Measurements from ENCODE around the gene HHIPL1. TPM values are rescaled to one million over a fixed set of nuclear protein-coding genes. Genes with fewer than 3 reads are reported as not detected.

The HHIPL1 gene
- polyA plus RNA-seq, 4 donors = 1.7 to 2.0 (median 1.8) TPM

GRCh38 chr14:99685151-99685591 is 40.2 kb downstream of the HHIPL1 start:
- no peak for DNase-seq (ENCODE audit: low read depth in 4 of 4, low spot score in 3 of 4)

DNA sequence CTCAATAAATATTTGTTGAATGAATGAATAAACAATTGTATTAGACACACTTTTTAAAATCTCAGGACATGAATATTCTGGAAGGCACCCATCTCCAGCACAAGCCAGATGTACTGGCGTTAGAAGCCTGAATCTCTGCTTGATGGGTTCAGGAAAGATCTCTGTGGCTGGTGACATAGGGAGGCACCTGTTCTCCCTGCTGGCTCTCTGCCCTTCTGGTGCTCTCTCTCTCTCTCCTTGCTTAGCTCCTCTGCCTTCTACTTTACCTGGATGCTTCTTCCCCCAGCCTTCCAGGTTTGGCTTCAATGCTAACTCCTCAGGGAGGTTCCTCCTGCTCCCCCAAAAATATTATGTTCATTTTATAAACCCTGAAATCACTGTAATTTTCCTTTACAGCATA is 40.7 kb downstream of the HHIPL1 start:
- no peak for DNase-seq (ENCODE audit: low read depth in 4 of 4, low spot score in 3 of 4)

DNA sequence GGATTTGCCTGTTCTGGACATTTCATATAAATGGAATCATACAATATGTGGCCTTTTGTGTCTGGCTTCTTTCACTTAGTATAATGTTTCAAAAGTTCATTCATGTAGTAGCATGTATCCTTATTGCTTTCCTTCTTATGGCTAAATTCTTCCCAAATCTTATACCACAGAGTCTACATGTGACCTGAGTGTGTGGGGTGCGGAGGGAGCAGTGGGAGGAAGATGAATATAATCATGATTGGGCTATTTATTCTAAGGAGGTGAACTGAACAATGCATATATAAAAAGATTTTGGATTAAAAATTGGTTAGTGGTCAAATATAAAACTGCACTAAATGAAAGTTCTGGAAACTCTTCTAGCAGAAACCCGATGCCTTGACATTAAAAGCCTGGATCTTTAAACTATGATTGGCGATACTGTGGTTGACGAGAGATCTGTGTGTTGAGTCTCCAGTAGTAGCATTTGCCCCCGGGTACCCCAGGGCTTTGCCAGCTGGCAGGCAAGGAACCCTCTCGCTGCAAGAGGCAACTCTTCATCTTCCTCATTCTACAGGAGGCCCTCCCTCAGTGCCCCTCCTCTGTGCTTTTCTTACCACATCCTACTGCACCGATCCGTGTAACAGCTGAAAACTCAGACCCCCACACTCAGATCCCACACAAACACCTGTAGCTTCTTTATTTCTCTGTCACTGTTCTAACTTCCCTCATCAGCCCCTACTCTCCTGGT is 41.8 kb downstream of the HHIPL1 start:
- no peak for DNase-seq (ENCODE audit: low read depth in 4 of 4, low spot score in 3 of 4)

DNA sequence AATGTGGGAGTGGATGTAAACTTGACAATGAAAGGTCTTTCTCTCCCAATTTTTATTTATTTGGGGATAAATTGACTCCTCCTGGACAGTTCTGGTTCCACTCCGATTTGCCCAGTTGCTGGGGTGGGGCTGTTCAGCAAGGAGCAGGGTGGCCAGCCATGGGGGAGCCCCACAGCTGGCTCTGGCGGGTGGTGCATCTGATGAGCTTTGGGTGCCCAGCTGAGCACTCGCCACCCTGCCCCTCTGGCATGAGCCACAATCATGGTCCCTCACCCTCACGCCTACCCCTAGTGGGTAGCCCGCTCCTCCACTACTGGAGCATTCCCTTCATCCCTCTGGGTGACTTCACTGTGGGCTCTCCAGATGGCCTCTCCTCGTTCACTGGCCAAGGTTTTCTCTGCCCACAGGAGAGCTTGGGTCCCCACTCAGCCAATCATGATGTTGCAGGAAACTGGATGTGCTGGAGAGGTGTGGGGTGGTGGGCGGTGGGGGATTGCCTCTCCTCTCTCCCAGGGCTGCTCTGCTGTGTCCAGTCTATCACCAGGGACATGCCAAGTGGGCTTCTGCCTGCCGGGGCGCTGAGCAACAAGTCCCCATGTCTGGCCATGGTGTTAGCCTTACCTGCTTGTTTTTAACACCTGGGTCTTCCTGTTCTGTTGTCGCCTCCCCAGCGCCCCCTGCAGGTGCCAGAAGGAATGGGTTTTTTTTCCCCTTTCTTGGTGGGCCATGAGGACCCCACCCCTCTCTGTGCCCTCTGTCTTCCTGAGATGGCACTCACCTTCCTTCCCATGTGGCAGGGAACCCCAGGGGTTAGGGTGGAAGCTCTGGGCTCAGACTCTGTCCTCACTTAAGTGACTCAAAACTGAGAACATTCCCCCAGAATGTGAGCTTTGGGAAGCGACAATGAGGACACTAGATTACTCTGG is 42.6 kb downstream of the HHIPL1 start:
- no peak for DNase-seq (ENCODE audit: low read depth in 4 of 4, low spot score in 3 of 4)

DNA sequence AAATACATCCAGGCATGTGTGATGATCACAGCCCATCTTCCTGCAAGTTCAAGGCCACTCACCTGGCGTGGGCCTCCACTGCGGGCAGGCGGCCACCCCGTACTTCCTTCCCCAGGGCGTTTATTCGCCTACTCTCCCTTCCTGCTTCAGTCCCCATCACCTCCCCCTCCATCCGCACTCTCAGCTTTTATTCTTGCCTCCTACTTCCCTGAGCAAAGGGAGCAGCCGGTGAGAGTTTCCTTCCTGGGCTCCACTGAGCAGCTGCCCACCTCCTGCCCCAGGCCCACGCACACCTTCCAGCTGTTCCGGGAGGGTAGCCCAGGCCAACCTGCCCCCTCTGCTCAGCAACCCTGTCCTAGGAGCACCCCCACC is 43.3 kb downstream of the HHIPL1 start:
- DNase-seq (ENCODE audit: low read depth in 4 of 4, low spot score in 3 of 4) = no peak

GRCh38 chr14:99688629-99689028 is 43.7 kb downstream of the HHIPL1 start:
- DNase-seq (ENCODE audit: low read depth in 4 of 4, low spot score in 3 of 4) = no peak

- no peak for DNase-seq (ENCODE audit: low read depth in 4 of 4, low spot score in 3 of 4)
Measured at GRCh38 chr14:99689266-99690236, 44.6 kb downstream of the HHIPL1 start.

DNA sequence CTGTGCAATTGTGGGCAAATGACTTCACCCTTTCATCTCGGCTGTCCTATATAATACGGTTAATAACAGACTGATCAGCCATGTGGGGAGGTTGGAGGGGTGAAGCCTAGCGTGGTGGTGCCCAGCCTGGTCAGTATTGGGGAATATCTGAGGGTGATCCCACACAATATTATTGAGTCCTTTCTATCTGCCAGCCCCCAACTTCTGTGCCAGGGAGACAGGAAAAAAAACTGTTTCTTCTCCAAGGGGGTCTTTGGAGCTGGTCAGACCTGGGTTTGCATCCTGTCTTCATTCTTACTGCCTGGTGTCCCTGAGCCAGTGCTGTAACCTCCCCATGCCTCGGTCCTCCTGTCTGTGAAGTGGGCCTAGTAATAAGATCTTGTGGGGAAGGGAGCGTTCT is 45.7 kb downstream of the HHIPL1 start:
- DNase-seq (ENCODE audit: low read depth in 4 of 4, low spot score in 3 of 4) = no peak

DNA sequence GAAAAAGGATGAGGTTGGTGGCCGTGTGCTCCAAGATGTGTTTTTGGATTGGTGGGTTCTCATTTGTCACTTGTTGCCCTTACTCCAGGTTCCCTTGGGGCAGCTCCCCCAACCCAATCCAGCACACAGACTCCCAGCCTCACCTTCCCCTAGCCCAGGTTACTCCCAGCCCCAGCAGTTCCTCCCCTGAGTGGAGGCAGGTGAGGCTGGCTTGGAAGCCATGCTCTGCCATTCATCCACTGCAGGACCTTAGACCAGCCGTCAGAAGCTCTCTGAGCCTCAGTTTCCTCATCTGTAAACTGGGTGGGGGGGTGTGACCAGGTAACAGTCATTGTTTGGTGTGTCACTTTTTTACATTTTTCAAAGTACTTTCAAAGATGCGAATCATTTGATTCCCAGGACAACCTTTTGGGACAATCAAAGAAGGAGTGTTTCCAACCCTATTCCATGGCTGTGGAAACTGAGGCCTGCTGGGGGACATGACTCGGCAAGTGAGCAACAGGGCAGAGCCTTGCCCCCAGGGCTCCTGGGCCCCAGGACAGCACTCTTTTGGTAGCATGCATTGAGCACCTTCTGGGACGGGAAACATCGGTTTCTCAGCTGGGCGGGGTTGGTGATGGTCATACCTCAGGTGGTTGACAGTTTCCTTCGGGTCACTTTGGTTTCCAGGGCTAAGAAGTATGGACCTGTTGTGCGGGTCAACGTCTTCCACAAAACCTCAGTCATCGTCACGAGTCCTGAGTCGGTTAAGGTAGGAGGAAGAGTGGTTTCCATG is 46.4 kb downstream of the HHIPL1 start:
- DNase-seq (ENCODE audit: low read depth in 4 of 4, low spot score in 3 of 4) = no peak

GRCh38 chr14:99693918-99694317 is 49.0 kb downstream of the HHIPL1 start:
- no peak for DNase-seq (ENCODE audit: low read depth in 4 of 4, low spot score in 3 of 4)

DNA sequence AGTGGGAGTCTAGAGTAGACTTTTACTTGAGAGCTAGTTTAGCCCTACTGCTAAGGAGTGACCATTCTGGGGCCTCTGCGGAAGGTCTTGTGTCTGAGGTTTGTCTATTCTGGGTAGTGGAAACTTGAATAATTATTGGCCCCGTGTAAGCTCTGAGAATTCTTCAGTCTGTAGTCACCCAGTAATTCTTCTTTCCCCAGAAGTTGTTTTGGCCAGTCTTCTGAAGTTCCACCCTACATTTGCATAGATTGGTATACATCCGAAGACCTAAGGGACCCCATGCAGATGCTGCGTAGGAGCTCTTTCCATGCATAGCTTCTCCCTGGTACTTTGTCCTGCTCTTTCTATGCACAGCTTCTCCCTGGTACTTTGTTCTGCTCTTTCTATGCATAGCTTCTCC is 52.0 kb downstream of the HHIPL1 start:
- DNase-seq (ENCODE audit: low read depth in 4 of 4, low spot score in 3 of 4) = no peak

DNA sequence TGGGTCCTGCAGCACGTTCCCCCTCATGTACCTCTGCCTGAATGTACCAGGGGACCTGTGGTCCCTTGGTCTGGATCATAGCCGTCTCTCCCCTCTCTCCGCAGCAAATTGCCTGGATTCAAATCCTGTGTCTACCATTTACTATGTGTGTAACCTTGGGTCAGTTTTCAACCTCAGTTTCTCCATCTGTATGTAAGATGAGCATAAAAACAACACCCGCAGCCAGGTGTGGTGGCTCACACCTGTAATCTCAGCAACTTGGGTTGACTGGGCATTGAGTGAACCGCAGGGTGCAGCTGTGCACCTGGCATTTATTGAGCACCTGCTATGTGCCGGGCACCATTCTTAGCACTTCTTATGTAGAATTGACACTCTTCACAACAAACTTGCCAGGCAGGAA is 53.3 kb downstream of the HHIPL1 start:
- DNase-seq (ENCODE audit: low read depth in 4 of 4, low spot score in 3 of 4) = no peak

DNA sequence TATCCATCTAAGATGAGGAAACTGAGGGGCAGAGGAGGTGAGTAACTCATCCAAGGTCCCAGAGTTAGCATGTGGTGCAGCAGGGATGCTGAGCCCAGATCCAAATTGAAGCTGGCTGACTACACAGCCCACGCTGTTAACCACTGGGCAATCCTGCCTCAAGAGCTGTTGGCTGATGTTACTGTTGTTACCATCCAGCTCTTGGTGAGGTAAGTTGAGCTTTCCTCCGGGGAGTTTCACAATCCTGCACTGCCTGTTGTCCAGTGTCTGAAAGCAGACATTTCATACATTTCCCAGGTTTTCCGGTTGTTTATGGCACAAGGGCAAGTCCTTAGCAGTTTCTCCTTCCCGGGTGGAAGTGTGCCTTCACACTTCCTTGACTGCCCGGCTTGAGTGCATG is 53.7 kb downstream of the HHIPL1 start:
- no peak for DNase-seq (ENCODE audit: low read depth in 4 of 4, low spot score in 3 of 4)

DNA sequence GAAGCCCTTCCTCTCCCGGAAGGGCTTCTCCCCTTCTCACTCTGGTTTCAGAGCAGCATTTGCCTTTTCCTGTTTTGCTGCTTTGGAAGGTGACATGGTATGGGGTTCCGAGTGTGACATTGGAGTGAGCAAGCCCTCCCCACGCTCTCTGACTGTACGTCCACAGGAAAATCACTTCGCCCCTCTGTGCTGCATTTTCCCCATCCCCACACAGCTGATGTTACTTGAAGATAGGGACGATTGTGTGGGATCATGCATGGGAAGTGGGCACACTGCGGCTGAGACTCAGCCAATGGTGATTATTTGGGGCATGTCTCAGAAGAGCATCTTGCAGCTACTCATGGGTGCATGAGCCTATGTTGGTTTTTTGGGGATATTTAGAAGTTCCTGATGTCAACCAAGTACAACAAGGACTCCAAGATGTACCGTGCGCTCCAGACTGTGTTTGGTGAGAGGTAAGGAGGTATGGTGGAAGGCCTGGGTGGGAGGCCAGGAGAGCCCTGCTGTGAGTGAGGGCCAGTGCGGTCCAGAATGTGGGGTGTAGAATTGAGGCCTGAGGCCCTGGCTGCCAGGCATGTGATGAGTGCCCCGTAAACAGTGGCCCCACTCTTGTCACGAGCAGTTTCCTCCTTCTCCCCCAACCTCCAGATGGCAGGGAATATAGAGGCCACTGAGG is 54.3 kb downstream of the HHIPL1 start:
- no peak for DNase-seq (ENCODE audit: low read depth in 4 of 4, low spot score in 3 of 4)

GRCh38 chr14:99699861-99700260 is 54.9 kb downstream of the HHIPL1 start:
- no peak for DNase-seq (ENCODE audit: low read depth in 4 of 4, low spot score in 3 of 4)

- no peak for DNase-seq (ENCODE audit: low read depth in 4 of 4, low spot score in 3 of 4)
Measured at GRCh38 chr14:99700379-99700778, 55.5 kb downstream of the HHIPL1 start.

DNA sequence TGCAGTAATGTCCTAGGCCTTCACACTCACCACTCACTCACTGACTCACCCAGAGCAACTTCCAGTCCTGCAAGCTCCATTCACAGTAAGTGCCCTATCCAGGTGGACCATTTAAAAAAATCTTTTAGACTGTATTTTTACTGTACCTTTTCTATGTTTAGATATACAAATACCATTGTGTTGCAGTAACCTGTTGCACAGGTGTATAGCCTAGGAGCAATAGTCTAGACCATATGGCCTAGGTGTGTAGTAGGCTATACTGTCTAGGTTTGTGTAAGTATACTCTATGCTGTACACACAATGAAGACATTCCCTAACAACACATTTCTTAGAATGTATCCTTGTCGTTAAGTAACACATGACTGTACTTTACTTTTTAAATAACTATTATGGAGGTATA is 56.3 kb downstream of the HHIPL1 start:
- no peak for DNase-seq (ENCODE audit: low read depth in 4 of 4, low spot score in 3 of 4)

GRCh38 chr14:99702115-99702514 is 57.2 kb downstream of the HHIPL1 start:
- DNase-seq (ENCODE audit: low read depth in 4 of 4, low spot score in 3 of 4) = no peak

GRCh38 chr14:99703381-99703780 is 58.5 kb downstream of the HHIPL1 start:
- no peak for DNase-seq (ENCODE audit: low read depth in 4 of 4, low spot score in 3 of 4)

Data from right renal pelvis (tissue), 4 donors.